SIG-M5 (cell line): ENCODE data around the gene CPA1.

Experiments
- DNase-seq: peaks from one replicate; lab custom pipeline; 2025; lab: John Stamatoyannopoulos, UW

Gene CPA1

DNA sequence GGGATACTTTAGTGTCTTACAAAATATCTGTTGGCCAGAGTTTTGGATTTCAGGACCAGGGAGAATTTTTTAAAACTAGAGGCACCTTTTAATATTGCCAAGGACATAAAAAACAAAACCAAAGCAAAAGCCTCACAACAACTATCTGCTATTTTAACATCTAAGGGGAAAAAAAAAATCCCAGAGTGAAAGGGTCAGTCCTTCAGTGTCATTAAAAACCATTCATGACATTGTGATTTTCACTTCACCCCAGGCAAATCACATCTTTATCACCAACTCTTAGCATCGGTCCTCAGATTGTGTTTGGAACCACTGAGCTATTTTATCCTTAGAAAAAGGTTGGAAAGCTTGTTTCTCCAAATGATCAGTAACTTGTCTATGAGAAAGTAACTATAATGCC is 49.8 kb downstream of the CPA1 start:
- no peak for DNase-seq

DNA sequence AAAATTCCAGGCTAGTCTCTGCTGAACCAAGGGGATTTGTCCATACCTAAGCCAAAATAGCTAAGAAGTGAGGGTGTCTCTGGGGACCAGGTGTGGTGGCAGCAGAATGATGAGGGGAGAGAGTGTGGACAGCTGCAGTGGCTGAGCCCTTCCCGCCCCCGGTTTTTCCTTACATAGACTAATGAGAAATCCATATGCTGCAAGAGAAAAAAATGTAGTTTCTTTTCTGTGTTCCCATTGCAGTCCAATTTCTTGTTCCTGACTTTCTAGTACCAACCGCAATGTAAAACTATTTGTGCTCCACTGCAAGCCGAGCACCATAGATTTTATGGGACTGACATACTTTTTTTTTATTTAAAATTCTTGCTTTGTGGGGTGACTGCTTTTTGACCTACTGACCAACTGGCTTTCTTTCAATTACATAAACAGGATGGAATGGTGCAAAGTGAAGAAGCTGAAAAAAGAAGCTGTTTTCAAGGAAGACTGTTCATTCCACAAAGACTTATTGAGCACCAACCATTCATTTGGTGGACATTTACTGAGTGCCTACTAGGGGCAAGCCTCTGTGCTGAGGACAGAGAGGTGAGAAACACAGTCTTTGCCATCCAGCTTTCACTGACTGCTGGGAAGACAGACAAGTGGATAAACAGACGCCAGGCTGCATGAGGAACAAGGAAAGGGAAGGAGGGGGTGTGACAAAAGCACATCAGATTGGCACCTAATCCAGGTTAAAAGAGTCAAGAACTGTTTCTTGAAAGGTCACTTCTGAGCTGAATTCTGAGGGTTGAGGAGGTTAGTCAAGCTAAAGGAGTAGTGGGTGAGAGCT is 50.8 kb downstream of the CPA1 start:
- DNase-seq: no peak

DNA sequence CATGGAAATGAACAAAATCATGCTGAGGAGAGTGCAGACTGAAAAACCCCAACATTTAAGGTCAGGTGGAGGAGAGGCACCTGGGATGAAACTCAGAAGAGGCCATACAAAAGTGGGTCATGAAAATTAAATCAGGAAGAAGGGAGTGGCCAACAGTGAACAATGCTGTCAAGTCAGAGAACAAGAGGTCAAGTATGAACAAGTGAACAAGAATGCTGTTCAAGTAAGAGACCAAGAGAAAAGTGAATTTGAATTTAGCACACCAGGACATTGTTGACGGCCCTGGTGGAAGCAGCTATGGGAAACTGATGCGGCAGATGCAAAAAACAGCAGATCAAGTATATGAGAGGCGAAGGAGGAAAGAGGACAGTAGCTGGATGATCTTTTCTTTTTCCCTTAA is 52.6 kb downstream of the CPA1 start:
- no peak for DNase-seq

DNA sequence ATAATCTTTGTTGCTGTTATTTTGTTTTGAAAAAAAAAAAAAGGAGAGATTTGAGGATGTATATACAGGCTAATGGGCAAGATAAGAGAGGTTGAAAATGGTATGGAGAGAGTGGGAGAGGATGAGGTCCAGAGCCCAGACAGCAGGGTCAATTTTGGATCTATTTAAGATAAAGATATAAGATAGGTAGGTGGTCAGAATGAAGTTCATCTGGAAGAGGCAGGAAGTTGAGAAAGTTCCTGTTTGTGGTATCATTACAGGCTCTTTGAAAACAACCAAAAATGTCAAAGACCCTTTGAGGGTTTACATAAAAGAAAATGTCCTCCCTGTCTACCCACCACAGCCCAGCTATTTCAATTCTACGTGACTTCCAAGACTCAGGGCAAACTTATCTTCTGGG is 53.0 kb downstream of the CPA1 start:
- no peak for DNase-seq

DNA sequence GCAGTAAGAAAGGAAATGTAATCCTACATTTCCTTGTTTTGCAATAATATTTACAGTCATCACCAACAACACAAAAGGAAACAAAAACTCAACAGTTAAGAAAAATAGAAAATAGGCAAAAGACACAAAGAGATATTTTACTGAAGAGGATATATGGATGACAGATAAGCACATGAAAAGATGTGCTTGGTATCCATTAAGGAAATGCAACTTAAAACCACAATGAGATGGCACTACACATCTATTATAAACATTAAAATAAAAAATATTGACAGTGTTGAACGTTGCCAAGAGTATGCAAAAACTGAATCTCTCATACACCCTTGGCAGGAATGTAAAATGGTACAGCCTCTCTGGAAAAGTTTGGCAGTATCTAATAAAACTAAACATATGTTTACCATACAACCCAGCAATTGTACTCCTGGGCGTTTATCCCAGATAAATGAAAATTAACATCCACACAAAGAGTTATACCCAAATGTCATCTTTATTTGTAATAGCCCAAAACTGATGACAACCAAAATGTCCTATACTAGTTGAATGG is 55.1 kb downstream of the CPA1 start:
- no peak for DNase-seq

DNA sequence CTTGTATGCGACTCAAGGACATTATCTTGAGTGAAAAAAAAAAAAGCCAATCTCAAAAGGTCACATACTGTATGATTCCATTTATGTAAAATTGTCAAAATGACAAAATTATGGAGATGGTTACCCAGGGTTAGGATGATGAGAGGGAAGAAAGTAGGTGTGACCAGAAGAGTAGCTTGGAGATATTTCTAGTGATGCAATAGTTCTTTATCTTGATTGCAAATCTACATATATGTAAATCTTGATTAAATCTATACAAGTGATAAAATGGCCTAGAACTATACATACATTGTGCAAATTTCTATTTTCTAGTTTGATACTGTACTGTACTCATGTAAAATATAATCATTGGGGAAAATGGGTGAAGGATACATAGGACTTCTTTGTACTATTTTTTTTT is 56.0 kb downstream of the CPA1 start:
- DNase-seq: no peak
